HG02623 (cell line): ENCODE results near the gene ZIC1.

Experiments used
- ATAC-seq: cut with Tn5 transposase; IDR thresholded peaks from one replicate; pipeline ENCODE4 v1.9.1; 2021; ENCODE audit warnings: moderate library complexity; ENCODE audit not compliant: unreplicated experiment

ZIC1 gene

GRCh38 chr3:147408188-147409100 is 721 bp upstream of the ZIC1 start:
- ATAC-seq: no peak

- ATAC-seq: no peak
Observed at GRCh38 chr3:147410116-147410525, 956 bp downstream of the ZIC1 start.

GRCh38 chr3:147410526-147411237 is 1.5 kb downstream of the ZIC1 start:
- ATAC-seq: no peak

- ATAC-seq: no peak
Observed at GRCh38 chr3:147411238-147411814, 2.2 kb downstream of the ZIC1 start.

GRCh38 chr3:147411815-147412241 is 2.7 kb downstream of the ZIC1 start:
- ATAC-seq: no peak

GRCh38 chr3:147412261-147412916 is 3.2 kb downstream of the ZIC1 start:
- ATAC-seq: no peak

GRCh38 chr3:147412917-147413685 is 3.9 kb downstream of the ZIC1 start:
- no peak for ATAC-seq

- ATAC-seq: no peak
Observed at GRCh38 chr3:147413686-147414389, 4.7 kb downstream of the ZIC1 start.

GRCh38 chr3:147414390-147415138 is 5.4 kb downstream of the ZIC1 start:
- ATAC-seq: no peak

- no peak for ATAC-seq
Observed at GRCh38 chr3:147415286-147415685, 6.1 kb downstream of the ZIC1 start.

GRCh38 chr3:147415874-147416273 is 6.7 kb downstream of the ZIC1 start:
- no peak for ATAC-seq

GRCh38 chr3:147416931-147417330 is 7.8 kb downstream of the ZIC1 start:
- ATAC-seq: no peak

- ATAC-seq: no peak
Observed at GRCh38 chr3:147417551-147418295, 8.6 kb downstream of the ZIC1 start.

GRCh38 chr3:147418371-147418781 is 9.2 kb downstream of the ZIC1 start:
- ATAC-seq: no peak

GRCh38 chr3:147418808-147419701 is 9.9 kb downstream of the ZIC1 start:
- ATAC-seq: no peak

GRCh38 chr3:147419781-147420224 is 10.6 kb downstream of the ZIC1 start:
- ATAC-seq: no peak
